ES-I3 (cell line): ENCODE results near the gene POLR2B.

Source experiments
- H3K36me3 ChIP-seq: 2 replicates; pipeline ENCODE4 v1.6.1; 2013; ENCODE audit warnings: mild to moderate bottlenecking, low read length, control low read depth, moderate library complexity; ENCODE audit not compliant: insufficient read depth
- H3K4me1 ChIP-seq: 2 replicates; pipeline ENCODE4 v1.6.1; 2013; ENCODE audit warnings: mild to moderate bottlenecking, control low read depth, low read length; ENCODE audit not compliant: insufficient read depth
- H3K9ac ChIP-seq: 2 replicates; pipeline ENCODE4 v1.6.1; 2013; ENCODE audit warnings: low read depth, mild to moderate bottlenecking, low read length, moderate library complexity
- H3K9me3 ChIP-seq: 2 replicates; pipeline ENCODE4 v1.6.1; 2013; ENCODE audit warnings: mild to moderate bottlenecking, low read length, moderate library complexity; ENCODE audit not compliant: control insufficient read depth, insufficient read depth

POLR2B gene

DNA sequence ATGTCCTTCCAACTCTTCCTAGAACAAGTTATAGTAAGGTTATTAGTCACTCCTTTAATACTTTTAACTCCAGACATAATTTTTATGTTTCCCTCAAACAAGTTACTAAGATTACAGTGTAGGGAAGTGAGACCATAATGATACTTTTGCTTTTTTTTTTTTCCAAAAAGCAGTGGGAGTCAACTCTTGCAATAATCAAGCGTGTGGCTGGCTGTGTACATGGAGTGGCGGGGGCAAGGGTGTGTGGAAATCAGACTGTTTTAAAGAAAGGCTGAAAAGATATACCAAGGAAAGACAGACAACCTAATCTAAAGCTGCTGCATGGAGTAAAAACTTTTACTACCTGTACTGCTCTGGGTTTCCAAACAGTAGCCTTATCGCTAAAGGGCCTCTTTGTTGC, 5.4 kb upstream of the POLR2B start:
- peaks cover 12% of the 10 kb centered on the region for H3K36me3 ChIP-seq
- H3K4me1 ChIP-seq = no peaks in the 10 kb centered on the region
- H3K9ac ChIP-seq = no peak overlapping the region
- no peaks in the 10 kb centered on the region for H3K9me3 ChIP-seq

GRCh38 chr4:56976283-56976836, 2.3 kb upstream of the POLR2B start:
- Histone ChIP-seq H3K4me1 (no peaks in the 10 kb centered on the region; the same call in 1 of the 2 replicates), H3K9ac (peak overlapping the region; percentile 100), H3K9me3 (no peaks in the 10 kb centered on the region), H3K36me3 (peaks cover 15% of the 10 kb centered on the region)

- Histone ChIP-seq H3K36me3 (peaks cover 15% of the 10 kb centered on the region), H3K4me1 (no peaks in the 10 kb centered on the region; the same call in 1 of the 2 replicates), H3K9ac (peak overlapping the region; percentile 100), H3K9me3 (no peaks in the 10 kb centered on the region)
Measured at GRCh38 chr4:56976837-56977320, 1.8 kb upstream of the POLR2B start.

- no peaks in the 10 kb centered on the region for H3K9me3 ChIP-seq
- H3K9ac ChIP-seq = peak within 1 kb of the TSS; percentile 100
- peaks cover 10% of the 10 kb centered on the region for H3K36me3 ChIP-seq
- no peaks in the 10 kb centered on the region; the same call in 1 of the 2 replicates for H3K4me1 ChIP-seq
Measured at GRCh38 chr4:56977321-56978012, 1.2 kb upstream of the POLR2B start, which contains the start of gene NOA1. Gene NOA1, minus strand, starts transcription at chr4:56977606. Its CDS starts 21 bp downstream, at chr4:56977585.

DNA sequence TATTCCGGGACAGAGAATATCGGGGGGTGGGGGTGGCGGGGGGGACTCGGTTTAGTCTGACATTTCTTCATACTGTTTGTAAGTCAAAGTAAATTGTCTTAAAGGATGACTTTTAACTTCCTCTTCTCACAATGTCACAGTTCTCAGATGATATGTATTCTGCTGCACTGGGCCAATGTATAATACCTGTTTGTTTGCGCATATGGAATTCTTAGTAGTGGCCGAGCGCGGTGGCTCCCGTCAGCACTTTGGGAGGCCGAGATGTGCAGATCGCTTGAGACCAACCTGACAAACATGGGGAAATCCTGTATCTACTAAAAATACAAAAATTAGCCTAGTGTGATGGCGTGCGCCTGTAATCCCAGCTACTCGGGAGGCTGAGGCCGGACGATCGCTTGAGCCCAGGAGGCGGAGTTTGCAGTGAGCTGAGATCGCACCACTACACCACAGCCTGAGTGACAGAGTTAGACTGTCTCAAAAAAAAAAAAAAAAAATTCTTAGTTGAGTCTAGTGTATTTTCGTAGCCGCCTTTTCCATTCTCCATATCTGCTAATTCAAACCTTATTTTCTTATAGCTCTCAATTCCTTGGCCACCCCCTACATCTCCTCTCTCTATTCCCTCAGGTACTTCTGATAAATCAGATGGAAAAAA, 851 bp downstream of the POLR2B start:
- H3K36me3 ChIP-seq = peaks cover 2% of the 10 kb centered on the region
- H3K9ac ChIP-seq = peak overlapping the region; percentile 100; the same call in 1 of the 2 replicates
- H3K4me1 ChIP-seq = no peaks in the 10 kb centered on the region; the same call in 1 of the 2 replicates

DNA sequence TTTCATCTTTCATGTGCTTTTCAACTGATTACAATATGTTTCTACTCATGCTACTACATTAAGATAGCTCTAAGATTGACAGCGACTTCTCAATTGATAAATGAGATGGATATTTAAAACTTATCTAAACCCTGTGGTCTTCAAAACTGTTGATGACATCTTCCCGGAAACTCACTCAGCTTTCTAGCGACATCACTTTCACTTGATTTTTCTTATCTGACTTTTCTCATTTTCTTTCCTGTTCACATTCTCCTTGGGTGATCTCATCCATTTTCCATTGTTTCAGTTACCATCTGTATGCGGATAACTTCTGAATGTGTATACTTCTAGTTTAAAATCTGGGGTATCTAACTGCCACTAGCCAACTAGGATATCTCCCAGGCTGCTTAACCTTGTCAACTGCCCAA, 3.1 kb downstream of the POLR2B start:
- Histone ChIP-seq H3K4me1 (no peaks in the 10 kb centered on the region; the same call in 1 of the 2 replicates), H3K36me3 (peaks cover 4% of the 10 kb centered on the region; the same call in 1 of the 2 replicates), H3K9ac (no peak overlapping the region), H3K9me3 (no peaks in the 10 kb centered on the region)

More for the DNA sequence above, 851 bp downstream of the POLR2B start:
- H3K9me3 ChIP-seq = no peaks in the 10 kb centered on the region

DNA sequence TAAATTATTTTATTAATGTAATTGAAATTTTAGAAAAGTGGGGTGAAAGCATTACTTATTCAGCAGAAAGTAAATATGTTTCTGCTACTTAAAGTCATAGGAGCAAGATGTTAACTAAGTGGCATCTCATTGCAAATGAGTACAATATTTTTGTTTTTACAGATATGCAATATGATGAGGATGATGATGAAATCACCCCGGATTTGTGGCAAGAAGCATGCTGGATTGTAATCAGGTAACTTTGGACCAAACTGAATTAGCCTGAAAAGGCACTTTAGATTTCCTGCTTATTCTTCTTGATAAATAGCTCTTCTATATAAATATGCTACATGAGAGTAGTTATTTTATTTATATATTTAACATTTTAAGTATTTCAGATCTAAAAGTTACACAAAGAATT, 7.5 kb downstream of the POLR2B start:
- no peaks in the 10 kb centered on the region for H3K9me3 ChIP-seq
- H3K9ac ChIP-seq = no peak overlapping the region
- H3K4me1 ChIP-seq = no peaks in the 10 kb centered on the region
- peaks cover 8% of the 10 kb centered on the region for H3K36me3 ChIP-seq

- Histone ChIP-seq H3K36me3 (peaks cover 8% of the 10 kb centered on the region), H3K9me3 (no peaks in the 10 kb centered on the region)
Measured at GRCh38 chr4:56986952-56987351, 8.3 kb downstream of the POLR2B start.

DNA sequence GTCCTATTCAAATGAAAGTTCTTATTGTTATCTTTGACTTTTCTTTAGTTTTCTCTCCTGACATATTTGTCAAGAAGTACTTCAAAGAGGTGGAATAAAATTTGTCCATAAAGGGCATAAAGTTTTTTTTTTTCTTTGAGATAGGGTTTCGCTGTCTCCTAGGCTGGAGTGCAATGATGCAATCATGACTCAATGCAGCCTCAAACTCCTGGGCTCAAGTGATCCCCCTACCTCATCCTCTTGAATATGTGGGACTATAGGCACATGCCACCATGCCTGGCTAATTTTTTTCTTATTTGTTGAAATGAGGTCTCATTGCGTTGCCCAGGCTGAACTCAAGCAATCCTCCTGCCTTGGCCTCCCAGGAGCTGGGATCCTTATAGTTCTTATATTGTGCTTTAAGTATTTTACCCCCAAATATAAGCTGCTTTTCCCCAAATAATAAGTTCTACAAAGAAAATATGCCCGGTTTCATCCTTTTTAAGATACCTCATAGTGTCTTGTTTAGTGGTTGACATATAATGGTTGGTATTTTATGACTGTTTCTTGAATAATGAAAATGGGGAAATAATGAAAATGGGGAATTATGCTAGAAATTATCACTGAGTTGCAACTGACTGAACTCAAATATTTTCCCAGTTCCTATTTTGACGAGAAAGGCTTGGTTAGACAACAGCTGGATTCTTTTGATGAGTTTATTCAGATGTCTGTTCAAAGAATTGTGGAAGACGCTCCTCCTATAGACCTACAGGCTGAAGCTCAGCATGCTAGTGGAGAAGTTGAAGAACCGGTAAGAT, 11.6 kb downstream of the POLR2B start:
- H3K9ac ChIP-seq = no peak overlapping the region
- H3K4me1 ChIP-seq = no peaks in the 10 kb centered on the region
- no peaks in the 10 kb centered on the region for H3K9me3 ChIP-seq
- H3K36me3 ChIP-seq = peaks cover 12% of the 10 kb centered on the region

More at GRCh38 chr4:56986952-56987351, 8.3 kb downstream of the POLR2B start:
- Histone ChIP-seq H3K9ac (no peak overlapping the region), H3K4me1 (no peaks in the 10 kb centered on the region)

DNA sequence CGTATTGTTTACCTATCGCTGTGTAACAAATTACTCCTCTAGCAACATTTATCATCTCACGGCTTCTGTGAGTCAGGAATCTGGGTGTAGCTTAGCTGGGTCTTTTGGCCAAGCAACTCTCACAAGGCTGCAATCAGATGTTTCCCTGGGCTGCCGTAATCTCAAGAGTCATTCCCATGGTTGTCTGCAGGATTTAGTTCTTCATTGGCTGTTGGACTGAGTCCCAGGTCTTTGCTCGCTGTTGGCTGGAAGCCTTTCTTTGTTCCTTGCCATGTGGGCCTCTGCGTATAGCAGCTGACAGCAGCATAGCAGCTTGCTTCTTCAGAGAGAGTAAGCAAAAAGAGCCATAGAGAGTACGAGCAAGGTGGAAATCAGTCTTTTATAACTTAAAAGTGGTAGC, 16.8 kb downstream of the POLR2B start:
- H3K9me3 ChIP-seq = no peaks in the 10 kb centered on the region
- peaks cover 19% of the 10 kb centered on the region for H3K36me3 ChIP-seq
- no peaks in the 10 kb centered on the region for H3K4me1 ChIP-seq
- no peak overlapping the region for H3K9ac ChIP-seq

DNA sequence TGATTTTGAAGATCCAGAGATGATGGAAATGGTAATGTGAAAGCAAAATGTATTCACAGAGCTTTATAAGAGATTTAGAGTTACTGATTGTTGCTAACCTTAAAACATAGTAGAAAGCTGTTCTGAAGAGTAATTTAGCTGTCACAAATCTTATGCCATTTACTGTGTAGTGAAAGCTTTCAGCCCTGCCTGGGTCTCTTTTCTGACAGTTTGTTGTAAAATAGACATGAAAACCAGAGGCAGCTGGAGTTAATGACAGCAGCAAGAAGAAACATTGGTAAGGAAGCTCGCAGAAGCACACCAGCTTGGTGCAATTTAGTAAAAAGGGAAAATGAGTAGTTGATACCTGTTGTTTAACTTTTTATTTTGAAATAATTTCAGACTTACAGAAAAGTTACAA, 21.1 kb downstream of the POLR2B start:
- Histone ChIP-seq H3K36me3 (peaks cover 19% of the 10 kb centered on the region), H3K9ac (no peak overlapping the region), H3K9me3 (no peaks in the 10 kb centered on the region), H3K4me1 (no peaks in the 10 kb centered on the region)

DNA sequence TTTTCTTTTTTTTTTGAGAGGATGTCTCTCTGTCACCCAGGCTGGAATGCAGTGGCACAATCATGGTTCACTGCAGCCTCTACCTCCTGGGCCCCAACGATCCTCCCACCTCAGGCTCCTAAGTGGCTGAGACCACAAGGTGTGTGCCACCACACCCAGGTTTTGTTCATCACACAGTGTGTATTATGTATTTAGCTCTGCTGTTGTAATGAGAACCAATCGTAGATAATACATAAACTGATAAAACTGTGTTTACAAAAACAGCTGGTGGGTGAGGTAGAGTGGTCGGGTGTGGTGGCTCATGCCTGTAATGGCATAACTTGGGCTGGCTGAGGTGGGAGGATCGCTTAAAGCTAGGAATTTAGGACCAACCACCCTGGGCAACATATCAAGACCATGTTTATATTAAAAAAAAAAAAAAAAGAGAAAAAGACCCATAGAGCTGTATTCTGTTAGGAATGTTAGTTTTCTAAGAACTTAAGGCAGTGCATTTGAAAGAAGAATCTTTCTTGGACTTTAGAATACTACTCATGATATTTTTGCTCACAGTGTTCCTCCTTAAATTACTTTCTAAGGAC, 34.9 kb downstream of the POLR2B start:
- Histone ChIP-seq H3K4me1 (no peaks in the 10 kb centered on the region), H3K9me3 (no peaks in the 10 kb centered on the region), H3K36me3 (peaks cover 29% of the 10 kb centered on the region), H3K9ac (no peak overlapping the region)

DNA sequence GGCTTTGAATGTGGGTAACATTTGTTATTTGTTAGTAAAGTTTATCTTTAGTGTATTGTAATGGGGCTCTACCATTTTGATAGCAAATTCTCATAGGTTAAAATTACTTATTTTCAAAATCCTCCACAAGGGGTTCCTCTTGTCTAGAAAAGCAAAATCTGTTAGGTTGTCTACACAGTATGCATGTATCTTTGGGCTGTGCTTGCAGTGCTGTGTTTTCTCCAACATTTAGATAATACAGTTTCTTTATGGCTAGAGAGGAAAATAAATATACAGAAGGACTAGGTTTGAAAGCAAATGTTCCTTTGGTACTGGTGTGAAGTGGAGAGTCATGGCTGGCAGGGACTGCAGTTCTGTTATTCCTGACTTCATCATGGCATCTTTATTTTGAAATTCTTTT, 40.3 kb downstream of the POLR2B start:
- no peak overlapping the region for H3K9ac ChIP-seq
- H3K9me3 ChIP-seq = no peaks in the 10 kb centered on the region
- H3K36me3 ChIP-seq = peaks cover 30% of the 10 kb centered on the region
- no peaks in the 10 kb centered on the region for H3K4me1 ChIP-seq
